Uterus (tissue), 2 donors: ENCODE results near the gene EMD.

ENCODE experiments used
- POLR2A ChIP-seq, 2 donors: fragments of 450-650 bp; IDR thresholded peaks; one replicate each; pipeline ENCODE4 v1.6.1; 2016; ENCODE audit warnings: antibody characterized with exemption in 2 of 2, mild to moderate bottlenecking in 1 of 2, moderate library complexity in 1 of 2
- TF ChIP-seq, protein P1 (sequence below), 4 experiments: fragments of 200-600 bp in 2 of 4; fragments of 450-650 bp in 2 of 4; sonication (generic) in 2 of 4; IDR thresholded peaks; one replicate each; pipeline ENCODE4 v1.5.1; 2016 to 2019; ENCODE audit warnings: antibody characterized with exemption in 4 of 4, mild to moderate bottlenecking in 2 of 4, moderate library complexity in 1 of 4

DNA sequence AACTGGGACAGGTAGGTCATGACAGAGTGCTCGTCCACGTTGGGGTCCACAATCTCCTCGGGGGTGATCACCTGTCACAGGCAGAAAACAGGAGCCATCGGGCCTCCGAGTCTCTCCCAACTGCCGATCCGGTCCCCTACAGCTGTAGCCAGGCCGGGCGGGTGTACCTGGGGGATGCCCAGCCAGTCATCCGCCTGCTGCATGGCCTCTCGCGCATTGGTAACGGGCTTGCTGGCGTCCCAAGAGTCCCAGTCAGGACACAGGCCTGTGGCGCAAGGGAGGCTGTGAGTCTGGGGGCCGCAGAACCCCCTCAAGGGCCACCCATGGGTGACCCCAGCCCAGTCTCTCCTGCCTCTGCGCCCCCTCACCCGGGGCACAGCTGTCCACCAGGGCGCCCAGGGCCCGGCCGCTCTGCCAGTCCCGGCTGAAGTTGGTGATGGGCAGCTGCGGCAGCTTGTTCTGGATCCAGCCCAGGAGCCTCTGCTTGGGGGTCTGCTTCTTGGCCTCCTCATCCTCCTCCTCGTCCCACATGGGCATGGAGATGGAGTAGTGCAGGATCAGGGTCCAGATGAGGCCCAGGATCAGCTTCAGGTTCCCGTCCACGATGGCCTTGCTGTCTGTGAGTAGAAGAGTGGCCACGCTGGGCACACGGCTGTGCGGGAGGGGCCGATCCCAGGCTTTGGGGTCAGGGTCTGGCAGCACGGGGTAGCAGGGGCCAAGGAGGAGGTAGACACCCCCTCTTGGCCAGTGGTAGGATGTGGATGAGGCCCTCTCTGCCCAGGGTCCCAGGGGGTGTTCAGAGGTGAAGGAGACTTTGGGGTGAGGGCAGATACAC is 11.4 kb upstream of the EMD start:
- TF ChIP-seq, protein P1, sequence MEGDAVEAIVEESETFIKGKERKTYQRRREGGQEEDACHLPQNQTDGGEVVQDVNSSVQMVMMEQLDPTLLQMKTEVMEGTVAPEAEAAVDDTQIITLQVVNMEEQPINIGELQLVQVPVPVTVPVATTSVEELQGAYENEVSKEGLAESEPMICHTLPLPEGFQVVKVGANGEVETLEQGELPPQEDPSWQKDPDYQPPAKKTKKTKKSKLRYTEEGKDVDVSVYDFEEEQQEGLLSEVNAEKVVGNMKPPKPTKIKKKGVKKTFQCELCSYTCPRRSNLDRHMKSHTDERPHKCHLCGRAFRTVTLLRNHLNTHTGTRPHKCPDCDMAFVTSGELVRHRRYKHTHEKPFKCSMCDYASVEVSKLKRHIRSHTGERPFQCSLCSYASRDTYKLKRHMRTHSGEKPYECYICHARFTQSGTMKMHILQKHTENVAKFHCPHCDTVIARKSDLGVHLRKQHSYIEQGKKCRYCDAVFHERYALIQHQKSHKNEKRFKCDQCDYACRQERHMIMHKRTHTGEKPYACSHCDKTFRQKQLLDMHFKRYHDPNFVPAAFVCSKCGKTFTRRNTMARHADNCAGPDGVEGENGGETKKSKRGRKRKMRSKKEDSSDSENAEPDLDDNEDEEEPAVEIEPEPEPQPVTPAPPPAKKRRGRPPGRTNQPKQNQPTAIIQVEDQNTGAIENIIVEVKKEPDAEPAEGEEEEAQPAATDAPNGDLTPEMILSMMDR (IDR thresholded peaks at IDR 0.05): no peak
- TF ChIP-seq POLR2A (IDR thresholded peaks at IDR 0.05): no peak
